Neural cell (in vitro differentiated cells): Measurements from ENCODE around the gene PLAC9. TPM values are rescaled to one million over a fixed set of nuclear protein-coding genes. Genes with fewer than 3 reads are reported as not detected.

Experiments used
- H2AFZ ChIP-seq: fragments of 200-600, 300-800 bp; sonication (generic), shearing (Covaris generic); 2 replicates; pipeline ENCODE4 v1.6.0; 2014; ENCODE audit warnings: low read depth, mild to moderate bottlenecking, antibody characterized with exemption, low read length, moderate library complexity
- H3F3A ChIP-seq: fragments of 200-600 bp; shearing (Covaris generic); 2 replicates; pipeline ENCODE4 v1.6.1; 2016; ENCODE audit warnings: mild to moderate bottlenecking, moderate library complexity, mixed read lengths, antibody characterized with exemption, low read length; ENCODE audit not compliant: insufficient read depth, poor library complexity, severe bottlenecking
- H3K27ac ChIP-seq: fragments of 200-600, 300-800 bp; sonication (generic), shearing (Covaris generic); 2 replicates; pipeline ENCODE4 v1.5.1; 2014; ENCODE audit warnings: mild to moderate bottlenecking, low read length, moderate library complexity
- H3K27me3 ChIP-seq: fragments of 300-800, 200-600 bp; sonication (generic), shearing (Covaris generic); 2 replicates; pipeline ENCODE4 v1.6.0; 2014; ENCODE audit warnings: mild to moderate bottlenecking, low read depth, low read length, moderate library complexity; ENCODE audit not compliant: insufficient read depth
- H3K36me3 ChIP-seq: fragments of 300-800, 200-600 bp; sonication (generic), shearing (Covaris generic); 2 replicates; pipeline ENCODE4 v1.5.1; 2014; ENCODE audit warnings: mild to moderate bottlenecking, antibody characterized with exemption, low read length, moderate library complexity; ENCODE audit not compliant: insufficient read depth
- H3K4me2 ChIP-seq: fragments of 300-800, 200-600 bp; sonication (generic), shearing (Covaris generic); 2 replicates; pipeline ENCODE4 v1.6.0; 2014; ENCODE audit warnings: mild to moderate bottlenecking, low read length
- H3K4me3 ChIP-seq: fragments of 300-800, 200-600 bp; sonication (generic), shearing (Covaris generic); 2 replicates; pipeline ENCODE4 v1.5.1; 2014; ENCODE audit warnings: mild to moderate bottlenecking, low read length, moderate library complexity
- H3K79me2 ChIP-seq: fragments of 200-600 bp; shearing (Covaris generic); replicated peaks from 2 replicates; pipeline ENCODE4 v1.6.0; 2014; ENCODE audit warnings: mild to moderate bottlenecking, low read length, moderate library complexity; ENCODE audit not compliant: insufficient read depth
- H3K9ac ChIP-seq: fragments of 300-800, 200-600 bp; sonication (generic), shearing (Covaris generic); 2 replicates; pipeline ENCODE4 v1.6.1; 2016; ENCODE audit warnings: mild to moderate bottlenecking, low read length, mixed read lengths
- H3K9me2 ChIP-seq: fragments of 200-600 bp; shearing (Covaris generic); 2 replicates; pipeline ENCODE4 v1.6.1; 2016; ENCODE audit warnings: mild to moderate bottlenecking, low read length, mixed read lengths; ENCODE audit not compliant: insufficient read depth
- H3K9me3 ChIP-seq: fragments of 200-600, 300-800 bp; sonication (generic), shearing (Covaris generic); 2 replicates; pipeline ENCODE4 v1.6.1; 2016; ENCODE audit warnings: mild to moderate bottlenecking, mixed run types, low read length, moderate library complexity, mixed read lengths
- H4K20me1 ChIP-seq: fragments of 200-600 bp; shearing (Covaris generic); 2 replicates; pipeline ENCODE4 v1.6.1; 2016; ENCODE audit warnings: mild to moderate bottlenecking, mixed run types; ENCODE audit not compliant: insufficient read depth
- EP300 ChIP-seq: fragments of 450-650 bp; conservative IDR thresholded peaks from 2 replicates; pipeline ENCODE4 v1.6.1; 2014; ENCODE audit warnings: antibody characterized with exemption, mild to moderate bottlenecking, moderate library complexity; ENCODE audit not compliant: poor library complexity, severe bottlenecking
- EZH2 ChIP-seq: fragments of 200-600, 300-800 bp; shearing (Covaris generic), sonication (generic); IDR thresholded peaks from 2 replicates; pipeline ENCODE4 v1.6.1; 2014; ENCODE audit warnings: antibody characterized with exemption, low read length, borderline replicate concordance, mild to moderate bottlenecking; ENCODE audit not compliant: insufficient read depth, poor library complexity, severe bottlenecking
- MXI1 ChIP-seq: fragments of 450-650 bp; conservative IDR thresholded peaks from 2 replicates; pipeline ENCODE4 v1.6.1; 2014; ENCODE audit warnings: antibody characterized with exemption, mild to moderate bottlenecking; ENCODE audit not compliant: poor library complexity, severe bottlenecking
- POLR2AphosphoS5 ChIP-seq: IDR thresholded peaks from 2 replicates; pipeline ENCODE4 v1.6.1; 2012
- RAD21 ChIP-seq: fragments of 450-650 bp; conservative IDR thresholded peaks from 2 replicates; pipeline ENCODE4 v1.6.1; 2014; ENCODE audit warnings: antibody characterized with exemption, mild to moderate bottlenecking, moderate library complexity
- SMC3 ChIP-seq: fragments of 450-650 bp; conservative IDR thresholded peaks from 2 replicates; pipeline ENCODE4 v1.6.1; 2014; ENCODE audit warnings: antibody characterized with exemption, mild to moderate bottlenecking, moderate library complexity; ENCODE audit not compliant: poor library complexity
- TAF1 ChIP-seq: IDR thresholded peaks from 2 replicates; pipeline ENCODE4 v1.6.1; 2012; ENCODE audit warnings: low read depth
- polyA plus RNA-seq: library from polyadenylated mRNA; depleted of rRNA; stranded (reverse); fragments of >200 nt; gene quantifications from 2 replicates; pipeline ENCODE4 v1.2.3, GENCODE V29; 2014
- TF ChIP-seq, protein P1 (sequence below): IDR thresholded peaks from 2 replicates; pipeline ENCODE4 v1.6.1; 2012; ENCODE audit warnings: borderline replicate concordance
- TF ChIP-seq, protein P2 (sequence below): fragments of 450-650 bp; IDR thresholded peaks from 2 replicates; pipeline ENCODE4 v1.5.1; 2014; ENCODE audit warnings: antibody characterized with exemption, mild to moderate bottlenecking, moderate library complexity; ENCODE audit not compliant: poor library complexity, severe bottlenecking

The PLAC9 gene
- polyA plus RNA-seq, 1 donor from 2014 or later = not detected

DNA sequence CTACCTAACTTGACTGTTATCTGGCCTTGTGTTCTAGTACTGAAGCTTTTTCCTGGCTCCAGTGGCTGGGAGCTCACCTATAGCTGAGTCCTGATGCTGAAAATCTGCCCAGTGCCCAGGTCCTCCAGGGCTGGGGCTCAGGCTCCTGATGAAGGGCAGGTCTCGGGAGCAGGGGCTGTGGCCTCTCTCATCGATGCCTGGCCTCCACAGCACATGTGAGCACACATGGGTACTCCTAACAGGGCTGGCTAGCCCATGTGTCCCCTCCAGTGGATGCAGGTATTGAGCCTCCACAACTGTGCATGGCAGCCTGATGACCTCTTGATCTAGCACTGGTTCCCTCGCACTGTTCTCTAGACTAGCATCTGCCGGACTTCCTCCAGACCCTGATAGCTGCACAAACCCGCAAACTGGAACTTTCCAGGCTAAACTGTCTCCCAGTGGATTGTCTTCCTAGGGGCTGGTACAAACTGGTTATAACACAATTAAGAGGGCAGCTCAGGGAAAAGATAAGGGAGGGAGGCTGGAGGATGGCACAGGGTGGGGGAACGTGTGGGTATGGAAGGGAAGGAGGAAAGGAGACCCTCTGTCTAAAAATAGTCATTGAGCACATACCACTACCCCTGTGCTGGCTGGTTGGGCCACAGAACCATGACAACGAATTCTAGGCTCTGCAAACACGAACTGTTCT lies 35.1 kb downstream of the PLAC9 start:
- H3K79me2 ChIP-seq = no peaks in the 10 kb centered on the region
- no peaks in the 10 kb centered on the region for H3F3A ChIP-seq
- no peak overlapping the region for H2AFZ ChIP-seq
- TF ChIP-seq, protein P1, sequence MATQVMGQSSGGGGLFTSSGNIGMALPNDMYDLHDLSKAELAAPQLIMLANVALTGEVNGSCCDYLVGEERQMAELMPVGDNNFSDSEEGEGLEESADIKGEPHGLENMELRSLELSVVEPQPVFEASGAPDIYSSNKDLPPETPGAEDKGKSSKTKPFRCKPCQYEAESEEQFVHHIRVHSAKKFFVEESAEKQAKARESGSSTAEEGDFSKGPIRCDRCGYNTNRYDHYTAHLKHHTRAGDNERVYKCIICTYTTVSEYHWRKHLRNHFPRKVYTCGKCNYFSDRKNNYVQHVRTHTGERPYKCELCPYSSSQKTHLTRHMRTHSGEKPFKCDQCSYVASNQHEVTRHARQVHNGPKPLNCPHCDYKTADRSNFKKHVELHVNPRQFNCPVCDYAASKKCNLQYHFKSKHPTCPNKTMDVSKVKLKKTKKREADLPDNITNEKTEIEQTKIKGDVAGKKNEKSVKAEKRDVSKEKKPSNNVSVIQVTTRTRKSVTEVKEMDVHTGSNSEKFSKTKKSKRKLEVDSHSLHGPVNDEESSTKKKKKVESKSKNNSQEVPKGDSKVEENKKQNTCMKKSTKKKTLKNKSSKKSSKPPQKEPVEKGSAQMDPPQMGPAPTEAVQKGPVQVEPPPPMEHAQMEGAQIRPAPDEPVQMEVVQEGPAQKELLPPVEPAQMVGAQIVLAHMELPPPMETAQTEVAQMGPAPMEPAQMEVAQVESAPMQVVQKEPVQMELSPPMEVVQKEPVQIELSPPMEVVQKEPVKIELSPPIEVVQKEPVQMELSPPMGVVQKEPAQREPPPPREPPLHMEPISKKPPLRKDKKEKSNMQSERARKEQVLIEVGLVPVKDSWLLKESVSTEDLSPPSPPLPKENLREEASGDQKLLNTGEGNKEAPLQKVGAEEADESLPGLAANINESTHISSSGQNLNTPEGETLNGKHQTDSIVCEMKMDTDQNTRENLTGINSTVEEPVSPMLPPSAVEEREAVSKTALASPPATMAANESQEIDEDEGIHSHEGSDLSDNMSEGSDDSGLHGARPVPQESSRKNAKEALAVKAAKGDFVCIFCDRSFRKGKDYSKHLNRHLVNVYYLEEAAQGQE = no peak
- no peak for TF ChIP-seq EZH2
- no peak for TF ChIP-seq TAF1
- TF ChIP-seq POLR2AphosphoS5 = no peak
- TF ChIP-seq SMC3 = no peak
- TF ChIP-seq, protein P2, sequence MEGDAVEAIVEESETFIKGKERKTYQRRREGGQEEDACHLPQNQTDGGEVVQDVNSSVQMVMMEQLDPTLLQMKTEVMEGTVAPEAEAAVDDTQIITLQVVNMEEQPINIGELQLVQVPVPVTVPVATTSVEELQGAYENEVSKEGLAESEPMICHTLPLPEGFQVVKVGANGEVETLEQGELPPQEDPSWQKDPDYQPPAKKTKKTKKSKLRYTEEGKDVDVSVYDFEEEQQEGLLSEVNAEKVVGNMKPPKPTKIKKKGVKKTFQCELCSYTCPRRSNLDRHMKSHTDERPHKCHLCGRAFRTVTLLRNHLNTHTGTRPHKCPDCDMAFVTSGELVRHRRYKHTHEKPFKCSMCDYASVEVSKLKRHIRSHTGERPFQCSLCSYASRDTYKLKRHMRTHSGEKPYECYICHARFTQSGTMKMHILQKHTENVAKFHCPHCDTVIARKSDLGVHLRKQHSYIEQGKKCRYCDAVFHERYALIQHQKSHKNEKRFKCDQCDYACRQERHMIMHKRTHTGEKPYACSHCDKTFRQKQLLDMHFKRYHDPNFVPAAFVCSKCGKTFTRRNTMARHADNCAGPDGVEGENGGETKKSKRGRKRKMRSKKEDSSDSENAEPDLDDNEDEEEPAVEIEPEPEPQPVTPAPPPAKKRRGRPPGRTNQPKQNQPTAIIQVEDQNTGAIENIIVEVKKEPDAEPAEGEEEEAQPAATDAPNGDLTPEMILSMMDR = no peak
- TF ChIP-seq RAD21 = no peak
- no peak for TF ChIP-seq EP300
- no peak for TF ChIP-seq MXI1
- no peak overlapping the region for H3K4me2 ChIP-seq
- H4K20me1 ChIP-seq = no peaks in the 10 kb centered on the region
- H3K36me3 ChIP-seq = no peaks in the 10 kb centered on the region
- no peaks in the 10 kb centered on the region for H3K9me3 ChIP-seq
- H3K4me3 ChIP-seq = no peak overlapping the region
- no peak overlapping the region for H3K9ac ChIP-seq
- H3K9me2 ChIP-seq = no peaks in the 10 kb centered on the region
- no peak overlapping the region for H3K27ac ChIP-seq
- no peaks in the 10 kb centered on the region for H3K27me3 ChIP-seq

- H4K20me1 ChIP-seq = no peaks in the 10 kb centered on the region
- H3K4me2 ChIP-seq = no peak overlapping the region
- no peaks in the 10 kb centered on the region for H3K9me3 ChIP-seq
- no peaks in the 10 kb centered on the region for H3K79me2 ChIP-seq
- no peak for TF ChIP-seq POLR2AphosphoS5
- TF ChIP-seq EZH2 = no peak
- TF ChIP-seq, protein P2 = no peak
- TF ChIP-seq RAD21 = no peak
- TF ChIP-seq, protein P1 = no peak
- TF ChIP-seq TAF1 = no peak
- no peak for TF ChIP-seq EP300
- TF ChIP-seq SMC3 = no peak
- H3K4me3 ChIP-seq = no peak overlapping the region
- no peak overlapping the region for H3K9ac ChIP-seq
- no peaks in the 10 kb centered on the region for H3K27me3 ChIP-seq
- H3K27ac ChIP-seq = no peak overlapping the region
- no peaks in the 10 kb centered on the region for H3K9me2 ChIP-seq
- no peaks in the 10 kb centered on the region for H3K36me3 ChIP-seq
- no peak overlapping the region for H2AFZ ChIP-seq
- no peaks in the 10 kb centered on the region for H3F3A ChIP-seq
Measured at GRCh38 chr10:80168162-80168511, 35.6 kb downstream of the PLAC9 start.
